KOPT-K1 (cell line): ENCODE measurements around the gene BAIAP3.
A peak's percentile ranks its signal among the peaks of the same experiment; 100 is the strongest.
"Not testable (repeated sequence)": the region's sequence is repeated elsewhere in the genome, so short reads cannot be mapped to it uniquely, and the experiment has no call there.

ENCODE experiments used
- H3K27ac ChIP-seq: fragments of 200-600 bp; sonication (generic); 2 replicates; pipeline ENCODE4 v1.5.1; 2016; ENCODE audit warnings: antibody characterized with exemption, mild to moderate bottlenecking, low read depth, low read length; ENCODE audit not compliant: poor library complexity, severe bottlenecking
- H3K36me3 ChIP-seq: fragments of 200-600 bp; sonication (generic); 2 replicates; pipeline ENCODE4 v1.5.1; 2017; ENCODE audit warnings: antibody characterized with exemption, mild to moderate bottlenecking, low read length, moderate library complexity; ENCODE audit not compliant: insufficient read depth
- H3K9me3 ChIP-seq: fragments of 200-600 bp; sonication (generic); 2 replicates; pipeline ENCODE4 v1.5.1; 2017; ENCODE audit warnings: antibody characterized with exemption, low read length, mild to moderate bottlenecking; ENCODE audit not compliant: insufficient read depth, poor library complexity, severe bottlenecking

The BAIAP3 gene

GRCh38 chr16:1295465-1295864, 38.0 kb upstream of the BAIAP3 start:
- no peaks in the 10 kb centered on the region for H3K36me3 ChIP-seq

GRCh38 chr16:1296688-1297017, 36.8 kb upstream of the BAIAP3 start:
- H3K36me3 ChIP-seq, H3K9me3 ChIP-seq, H3K27ac ChIP-seq: not testable (repeated sequence)

More at GRCh38 chr16:1295465-1295864, 38.0 kb upstream of the BAIAP3 start:
- no peaks in the 10 kb centered on the region for H3K9me3 ChIP-seq
- no peak overlapping the region for H3K27ac ChIP-seq

GRCh38 chr16:1297018-1297696, 36.3 kb upstream of the BAIAP3 start:
- Histone ChIP-seq H3K27ac (no peak overlapping the region), H3K36me3 (no peaks in the 10 kb centered on the region), H3K9me3 (no peaks in the 10 kb centered on the region)

GRCh38 chr16:1298406-1298805, 35.0 kb upstream of the BAIAP3 start:
- Histone ChIP-seq H3K27ac (no peak overlapping the region), H3K36me3 (no peaks in the 10 kb centered on the region), H3K9me3 (no peaks in the 10 kb centered on the region)

GRCh38 chr16:1299012-1299867, 34.2 kb upstream of the BAIAP3 start:
- Histone ChIP-seq H3K9me3 (no peaks in the 10 kb centered on the region), H3K36me3 (no peaks in the 10 kb centered on the region), H3K27ac (no peak overlapping the region)

GRCh38 chr16:1299868-1300203, 33.6 kb upstream of the BAIAP3 start:
- Histone ChIP-seq H3K27ac (no peak overlapping the region), H3K9me3 (no peaks in the 10 kb centered on the region), H3K36me3 (no peaks in the 10 kb centered on the region)

- Histone ChIP-seq H3K36me3 (no peaks in the 10 kb centered on the region), H3K27ac (no peak overlapping the region), H3K9me3 (no peaks in the 10 kb centered on the region)
These were observed 32.6 kb upstream of the BAIAP3 start for GRCh38 chr16:1300664-1301476.

GRCh38 chr16:1301562-1301961, 31.9 kb upstream of the BAIAP3 start:
- Histone ChIP-seq H3K9me3 (no peaks in the 10 kb centered on the region), H3K27ac (no peak overlapping the region), H3K36me3 (no peaks in the 10 kb centered on the region)

- Histone ChIP-seq H3K27ac (peak overlapping the region; percentile 53), H3K9me3 (no peaks in the 10 kb centered on the region)
These were observed 27.6 kb upstream of the BAIAP3 start for GRCh38 chr16:1305823-1306222.

GRCh38 chr16:1306334-1306733, 27.1 kb upstream of the BAIAP3 start:
- H3K9me3 ChIP-seq: no peaks in the 10 kb centered on the region
- peak overlapping the region; percentile 53 for H3K27ac ChIP-seq

More at GRCh38 chr16:1305823-1306222, 27.6 kb upstream of the BAIAP3 start:
- H3K36me3 ChIP-seq: peaks cover 4% of the 10 kb centered on the region; the same call in 1 of the 2 replicates

GRCh38 chr16:1308036-1308976, 25.1 kb upstream of the BAIAP3 start:
- peak overlapping the region; percentile 100 for H3K27ac ChIP-seq
- peaks cover 29% of the 10 kb centered on the region for H3K36me3 ChIP-seq
- H3K9me3 ChIP-seq: no peaks in the 10 kb centered on the region

More at GRCh38 chr16:1306334-1306733, 27.1 kb upstream of the BAIAP3 start:
- H3K36me3 ChIP-seq: peaks cover 9% of the 10 kb centered on the region

- Histone ChIP-seq H3K27ac (peak within 1 kb of the TSS; percentile 100), H3K9me3 (no peaks in the 10 kb centered on the region), H3K36me3 (peaks cover 38% of the 10 kb centered on the region)
These were observed 24.2 kb upstream of the BAIAP3 start, which contains the start of gene UBE2I for GRCh38 chr16:1308977-1309885. Gene UBE2I, plus strand, starts transcription at chr16:1309636. Its CDS starts 4,395 bp downstream, at chr16:1314031.
